GM19240 (cell line): ENCODE data around the gene ZKSCAN7.
"Not testable (repeated sequence)": the region's sequence is repeated elsewhere in the genome, so short reads cannot be mapped to it uniquely, and the experiment has no call there.

Experiments used
- DNase-seq: peaks from one replicate; pipeline ENCODE4 v3.0.0; 2011; ENCODE audit warnings: low spot score; ENCODE audit not compliant: insufficient read length

The ZKSCAN7 gene

GRCh38 chr3:44576613-44577012 is 21.6 kb downstream of the ZKSCAN7 start:
- DNase-seq: no peak

- not testable (repeated sequence) for DNase-seq
Measured at GRCh38 chr3:44577354-44577952, 22.5 kb downstream of the ZKSCAN7 start.

GRCh38 chr3:44578316-44578715 is 23.3 kb downstream of the ZKSCAN7 start:
- not testable (repeated sequence) for DNase-seq

- DNase-seq: not testable (repeated sequence)
Measured at GRCh38 chr3:44578924-44579515, 24.0 kb downstream of the ZKSCAN7 start.

GRCh38 chr3:44579749-44580148 is 24.8 kb downstream of the ZKSCAN7 start:
- DNase-seq: not testable (repeated sequence)

GRCh38 chr3:44580971-44581370 is 26.0 kb downstream of the ZKSCAN7 start:
- DNase-seq: not testable (repeated sequence)

GRCh38 chr3:44584646-44585501 is 29.9 kb downstream of the ZKSCAN7 start, which contains the start of gene ZNF660:
TSS of gene ZNF660 (plus strand) at chr3:44584964. CDS start at chr3:44594194, 9,230 bp downstream.
- peak; percentile 59 for DNase-seq

DNA sequence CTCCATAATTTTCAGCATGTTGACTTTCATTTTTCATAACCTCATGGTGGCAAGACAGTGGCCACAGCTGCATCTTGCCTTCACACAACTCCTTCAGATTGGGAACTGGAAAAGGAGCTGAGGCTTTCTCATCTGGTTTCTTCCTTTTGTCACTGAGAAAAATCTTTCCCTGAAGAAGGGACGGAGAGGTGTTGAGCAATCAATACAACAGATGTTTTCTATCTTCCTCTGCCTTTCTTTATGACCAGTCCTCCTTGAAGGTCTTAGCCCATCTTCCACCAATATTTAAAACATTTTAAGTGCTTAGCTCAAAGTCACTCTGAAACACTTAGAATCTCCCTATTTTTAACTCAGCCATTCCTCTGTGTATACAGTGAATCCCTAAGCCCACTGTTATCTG is 41.6 kb downstream of the ZKSCAN7 start:
- no peak for DNase-seq

- no peak for DNase-seq
Measured at GRCh38 chr3:44601749-44602148, 46.8 kb downstream of the ZKSCAN7 start.

DNA sequence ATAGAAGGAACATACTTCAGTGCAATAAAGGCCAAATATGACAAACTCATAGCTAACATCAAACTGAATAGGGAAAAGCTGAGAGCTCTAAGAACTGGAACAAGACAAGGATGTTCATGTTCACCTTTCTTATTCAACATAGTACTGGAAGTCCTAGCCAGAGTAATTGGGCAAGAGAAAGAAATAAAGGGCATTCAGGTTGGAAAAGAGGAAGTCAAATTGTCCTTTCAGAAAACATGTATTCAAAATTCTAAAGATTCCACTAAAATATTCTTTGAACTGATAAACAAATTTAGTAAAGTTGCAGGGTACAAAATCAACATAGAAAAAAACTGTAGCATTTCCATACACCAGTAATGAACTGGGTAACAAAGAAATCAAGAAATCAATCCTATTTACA is 57.7 kb downstream of the ZKSCAN7 start:
- DNase-seq: no peak
